Spinal cord (tissue), 10 donors: ENCODE results near the gene SPEM3. TPM values are rescaled to one million over a fixed set of nuclear protein-coding genes. Genes with fewer than 3 reads are reported as not detected.

Experiments
- DNase-seq, 6 donors: peaks; one replicate each; pipeline versions ENCODE4 v3.0.0 to v3.0.0-alpha.2; 2013 to 2015; ENCODE audit warnings: low spot score in 6 of 6, low read depth in 4 of 6
- H3K27ac ChIP-seq: one replicate; pipeline ENCODE4 v1.5.1; 2013; ENCODE audit warnings: low read depth, low read length, control low read depth
- H3K27me3 ChIP-seq: one replicate; pipeline ENCODE4 v1.6.1; 2013; ENCODE audit warnings: low read length; ENCODE audit not compliant: control insufficient read depth, insufficient read depth
- H3K36me3 ChIP-seq: one replicate; pipeline ENCODE4 v1.6.1; 2013; ENCODE audit warnings: low read length; ENCODE audit not compliant: control insufficient read depth, insufficient read depth
- H3K4me1 ChIP-seq: one replicate; pipeline ENCODE4 v1.6.1; 2013; ENCODE audit warnings: low read length; ENCODE audit not compliant: control insufficient read depth, insufficient read depth
- H3K4me3 ChIP-seq: one replicate; pipeline ENCODE4 v1.5.1; 2013; ENCODE audit warnings: low read depth, low read length, control low read depth
- H3K9me3 ChIP-seq: one replicate; pipeline ENCODE4 v1.6.1; 2013; ENCODE audit warnings: low read length; ENCODE audit not compliant: control insufficient read depth, insufficient read depth
- WGBS: methylation state at CpG from one replicate; pipeline ENCODE4 v1.1.5; 2013; ENCODE audit warnings: missing lambda C conversion rate; ENCODE audit not compliant: insufficient coverage; 5-methylcytosine and 5-hydroxymethylcytosine counted together
- polyA plus RNA-seq, 2 donors: library from polyadenylated mRNA; unstranded; fragments of 120-200 nt; gene quantifications; one replicate each; pipeline ENCODE4 v1.2.1, GENCODE V29; 2013; ENCODE audit not compliant: insufficient read length in 2 of 2
- total RNA-seq, 2 donors: library from RNA; depleted of rRNA in 1 of 2; stranded (reverse); fragments of 120-200 nt in 1 of 2; fragments of >200 nt in 1 of 2; gene quantifications; one replicate each; pipeline versions ENCODE4 v1.2.3 to v1.2.4, GENCODE V29; 2013 to 2014
- donor health status: healthy.

The SPEM3 gene
- total and polyA plus RNA-seq, 4 donors: 0.05 TPM; not detected in 3

- Histone ChIP-seq H3K27ac (no peak overlapping the region), H3K9me3 (no peaks in the 10 kb centered on the region), H3K36me3 (peaks cover 53% of the 10 kb centered on the region), H3K4me3 (no peak overlapping the region), H3K4me1 (peaks cover 40% of the 10 kb centered on the region), H3K27me3 (no peaks in the 10 kb centered on the region)
- WGBS: 92% methylated on average over 6 of the region's 6 CpGs
- DNase-seq: no peak
These were observed 19.8 kb upstream of the SPEM3 start for GRCh38 chr17:7408863-7409262.

DNA sequence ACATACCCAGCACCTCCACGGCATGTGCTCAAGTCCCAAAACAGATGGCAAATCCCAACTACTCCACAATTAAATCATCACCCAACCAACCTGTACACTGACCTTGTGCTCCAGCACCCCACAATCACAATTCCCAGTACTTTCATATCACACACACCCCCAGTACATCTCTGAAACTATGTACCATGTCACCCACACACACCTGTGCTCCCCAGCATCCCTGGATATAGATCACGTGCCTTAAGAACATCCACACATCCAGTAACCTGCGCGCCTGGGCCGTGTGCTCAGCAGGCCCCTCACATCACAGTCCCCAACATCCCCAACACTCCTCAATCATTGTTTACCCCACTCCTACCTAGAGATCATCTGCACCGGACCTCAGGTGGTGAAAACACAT is 18.9 kb upstream of the SPEM3 start:
- peaks cover 61% of the 10 kb centered on the region for H3K36me3 ChIP-seq
- WGBS: 92% methylated on average over 6 of the region's 6 CpGs
- DNase-seq: no peak
- H3K27ac ChIP-seq: no peak overlapping the region
- H3K4me1 ChIP-seq: peaks cover 42% of the 10 kb centered on the region
- H3K27me3 ChIP-seq: no peaks in the 10 kb centered on the region
- no peaks in the 10 kb centered on the region for H3K9me3 ChIP-seq
- no peak overlapping the region for H3K4me3 ChIP-seq

DNA sequence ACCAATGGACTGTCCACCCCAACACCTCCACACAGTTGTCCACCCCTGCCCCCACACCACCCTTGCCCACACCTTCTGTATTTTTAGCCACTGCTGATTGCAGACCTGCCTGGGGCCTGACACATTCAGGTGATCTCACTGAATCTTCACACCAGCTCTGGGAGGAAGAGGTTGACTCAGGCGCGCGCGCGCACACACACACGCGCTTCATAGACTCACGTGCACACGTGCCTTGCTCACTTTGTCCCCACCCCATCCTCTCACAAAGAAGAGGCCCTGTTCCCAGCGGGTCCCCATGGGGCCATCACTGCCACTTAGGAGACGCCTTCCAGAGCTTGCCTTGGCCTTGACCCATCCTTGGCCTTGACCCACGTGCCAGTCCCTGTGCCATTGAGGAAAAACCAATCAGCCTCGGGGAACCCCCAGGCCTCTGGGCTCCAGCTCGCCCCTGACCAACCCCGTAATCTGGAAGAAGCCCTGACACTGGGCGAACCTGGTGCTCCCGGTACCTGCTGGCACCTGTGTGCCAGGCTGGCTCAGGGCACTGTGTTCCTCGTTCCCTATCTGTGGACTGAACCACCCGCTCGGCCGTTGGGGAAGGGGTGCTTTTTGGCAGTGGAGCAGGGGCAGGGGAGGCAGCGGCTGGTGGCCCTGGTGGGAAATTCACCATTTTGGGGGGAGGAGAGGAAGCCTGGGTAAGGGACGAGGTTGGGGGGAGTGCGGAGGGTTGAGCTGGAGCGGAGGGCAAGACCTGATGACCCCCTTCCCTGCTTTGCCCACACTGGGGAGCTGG is 17.8 kb upstream of the SPEM3 start:
- DNase-seq: no peak
- Histone ChIP-seq H3K9me3 (no peaks in the 10 kb centered on the region), H3K4me1 (peaks cover 33% of the 10 kb centered on the region), H3K27me3 (no peaks in the 10 kb centered on the region), H3K27ac (no peak overlapping the region), H3K4me3 (no peak overlapping the region), H3K36me3 (peaks cover 72% of the 10 kb centered on the region)
- WGBS: 87% methylated on average over 21 of the region's 25 CpGs

DNA sequence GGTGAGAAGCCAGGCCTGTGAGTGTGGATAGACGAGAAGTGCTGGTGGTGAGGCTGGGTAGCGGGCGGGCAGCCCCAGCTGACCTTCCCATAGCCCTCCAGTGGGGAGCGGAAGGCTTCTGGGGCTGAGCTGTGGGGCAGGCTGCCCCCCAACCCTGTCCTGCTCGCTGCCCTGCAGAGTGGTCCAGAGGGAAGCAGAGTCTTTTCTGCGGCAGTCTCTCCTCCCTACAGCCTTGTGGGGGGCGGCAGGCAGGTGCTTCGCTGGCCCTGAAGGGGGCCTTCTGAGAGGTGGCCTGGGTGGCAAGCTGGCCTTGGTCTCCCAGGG is 17.3 kb upstream of the SPEM3 start:
- H3K27me3 ChIP-seq: no peaks in the 10 kb centered on the region
- peaks cover 76% of the 10 kb centered on the region for H3K36me3 ChIP-seq
- no peaks in the 10 kb centered on the region for H3K9me3 ChIP-seq
- WGBS: 68% methylated on average over 4 of the region's 8 CpGs
- H3K4me3 ChIP-seq: no peak overlapping the region
- peaks cover 27% of the 10 kb centered on the region for H3K4me1 ChIP-seq
- DNase-seq: no peak
- no peak overlapping the region for H3K27ac ChIP-seq

- H3K4me1 ChIP-seq: peaks cover 14% of the 10 kb centered on the region
- no peak for DNase-seq
- H3K9me3 ChIP-seq: no peaks in the 10 kb centered on the region
- no peaks in the 10 kb centered on the region for H3K27me3 ChIP-seq
- H3K4me3 ChIP-seq: no peak overlapping the region
- H3K27ac ChIP-seq: no peak overlapping the region
- 90% methylated on average over 2 of the region's 6 CpGs for WGBS
- H3K36me3 ChIP-seq: peaks cover 90% of the 10 kb centered on the region
These were observed 15.2 kb upstream of the SPEM3 start for GRCh38 chr17:7413346-7413985.

DNA sequence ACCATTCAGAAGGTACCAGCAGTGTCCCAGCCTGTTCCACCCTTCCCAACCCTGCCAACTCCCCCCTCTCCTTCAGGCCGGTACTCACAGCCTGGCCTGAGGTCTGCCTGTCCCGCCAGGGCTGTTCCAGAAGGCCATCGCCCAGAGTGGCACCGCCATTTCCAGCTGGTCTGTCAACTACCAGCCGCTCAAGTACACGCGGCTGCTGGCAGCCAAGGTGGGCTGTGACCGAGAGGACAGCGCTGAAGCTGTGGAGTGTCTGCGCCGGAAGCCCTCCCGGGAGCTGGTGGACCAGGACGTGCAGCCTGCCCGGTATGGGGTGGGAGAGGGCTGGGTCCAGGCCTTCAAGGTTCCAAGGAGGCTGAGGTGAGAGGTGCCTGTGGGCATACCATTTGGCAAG is 13.8 kb upstream of the SPEM3 start:
- H3K27ac ChIP-seq: no peak overlapping the region
- H3K9me3 ChIP-seq: no peaks in the 10 kb centered on the region
- no peak for DNase-seq
- no peak overlapping the region for H3K4me3 ChIP-seq
- WGBS: 88% methylated on average over 14 of the region's 14 CpGs
- no peaks in the 10 kb centered on the region for H3K27me3 ChIP-seq
- peaks cover 88% of the 10 kb centered on the region for H3K36me3 ChIP-seq
- peaks cover 26% of the 10 kb centered on the region for H3K4me1 ChIP-seq

DNA sequence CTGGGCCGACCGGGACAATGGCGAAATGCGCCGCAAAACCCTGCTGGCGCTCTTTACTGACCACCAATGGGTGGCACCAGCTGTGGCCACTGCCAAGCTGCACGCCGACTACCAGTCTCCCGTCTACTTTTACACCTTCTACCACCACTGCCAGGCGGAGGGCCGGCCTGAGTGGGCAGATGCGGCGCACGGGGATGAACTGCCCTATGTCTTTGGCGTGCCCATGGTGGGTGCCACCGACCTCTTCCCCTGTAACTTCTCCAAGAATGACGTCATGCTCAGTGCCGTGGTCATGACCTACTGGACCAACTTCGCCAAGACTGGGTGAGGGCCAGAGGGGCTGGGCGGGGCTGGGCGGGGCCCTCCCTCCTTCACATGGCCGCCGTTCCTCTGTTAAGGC is 12.9 kb upstream of the SPEM3 start:
- DNase-seq: no peak
- no peaks in the 10 kb centered on the region for H3K27me3 ChIP-seq
- no peak overlapping the region for H3K4me3 ChIP-seq
- H3K4me1 ChIP-seq: peaks cover 35% of the 10 kb centered on the region
- peaks cover 87% of the 10 kb centered on the region for H3K36me3 ChIP-seq
- no peaks in the 10 kb centered on the region for H3K9me3 ChIP-seq
- WGBS: 92% methylated on average over 23 of the region's 23 CpGs
- no peak overlapping the region for H3K27ac ChIP-seq

GRCh38 chr17:7416323-7416722 is 12.3 kb upstream of the SPEM3 start:
- H3K27ac ChIP-seq: no peak overlapping the region
- no peak overlapping the region for H3K4me3 ChIP-seq
- no peaks in the 10 kb centered on the region for H3K27me3 ChIP-seq
- peaks cover 36% of the 10 kb centered on the region for H3K4me1 ChIP-seq
- H3K36me3 ChIP-seq: peaks cover 87% of the 10 kb centered on the region
- DNase-seq: no peak
- no peaks in the 10 kb centered on the region for H3K9me3 ChIP-seq
- 67% methylated on average over 4 of the region's 6 CpGs for WGBS

DNA sequence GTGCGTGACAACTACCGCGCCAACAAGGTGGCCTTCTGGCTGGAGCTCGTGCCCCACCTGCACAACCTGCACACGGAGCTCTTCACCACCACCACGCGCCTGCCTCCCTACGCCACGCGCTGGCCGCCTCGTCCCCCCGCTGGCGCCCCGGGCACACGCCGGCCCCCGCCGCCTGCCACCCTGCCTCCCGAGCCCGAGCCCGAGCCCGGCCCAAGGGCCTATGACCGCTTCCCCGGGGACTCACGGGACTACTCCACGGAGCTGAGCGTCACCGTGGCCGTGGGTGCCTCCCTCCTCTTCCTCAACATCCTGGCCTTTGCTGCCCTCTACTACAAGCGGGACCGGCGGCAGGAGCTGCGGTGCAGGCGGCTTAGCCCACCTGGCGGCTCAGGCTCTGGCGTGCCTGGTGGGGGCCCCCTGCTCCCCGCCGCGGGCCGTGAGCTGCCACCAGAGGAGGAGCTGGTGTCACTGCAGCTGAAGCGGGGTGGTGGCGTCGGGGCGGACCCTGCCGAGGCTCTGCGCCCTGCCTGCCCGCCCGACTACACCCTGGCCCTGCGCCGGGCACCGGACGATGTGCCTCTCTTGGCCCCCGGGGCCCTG is 11.5 kb upstream of the SPEM3 start:
- no peak overlapping the region for H3K27ac ChIP-seq
- H3K9me3 ChIP-seq: no peaks in the 10 kb centered on the region
- DNase-seq: no peak
- WGBS: 93% methylated on average over 42 of the region's 54 CpGs
- peaks cover 84% of the 10 kb centered on the region for H3K36me3 ChIP-seq
- H3K27me3 ChIP-seq: no peaks in the 10 kb centered on the region
- no peak overlapping the region for H3K4me3 ChIP-seq
- peaks cover 36% of the 10 kb centered on the region for H3K4me1 ChIP-seq
